H1 (cell line): ENCODE results near the gene FOSL2.

Source experiments
- ASH2L ChIP-seq: fragments of 200-600, 300-600 bp; sonication (generic); IDR thresholded peaks from one replicate; pipeline ENCODE4 v1.7.1; 2017; ENCODE audit warnings: low read length
- BCL11A ChIP-seq, 2 experiments: IDR thresholded peaks; one replicate each; pipeline ENCODE4 v1.6.1; 2011; ENCODE audit warnings: low read depth in 2 of 2, low read length in 2 of 2, mild to moderate bottlenecking in 2 of 2
- CHD2 ChIP-seq: IDR thresholded peaks from 2 replicates; pipeline ENCODE4 v1.6.1; 2012; ENCODE audit warnings: low read length, improper control_type of control experiment
- CREB1 ChIP-seq: IDR thresholded peaks from 2 replicates; pipeline ENCODE4 v1.6.1; 2012; ENCODE audit warnings: inconsistent platforms
- CTCF ChIP-seq, 3 experiments: IDR thresholded peaks; 1 replicate in 2 of 3; 2 replicates in 1 of 3; pipeline versions ENCODE4 v1.5.1 to v1.6.1; 2011; ENCODE audit warnings: low read length in 3 of 3, mild to moderate bottlenecking in 3 of 3, inconsistent platforms in 2 of 3, low read depth in 1 of 3, moderate library complexity in 1 of 3; ENCODE audit not compliant: insufficient read depth in 1 of 3; ENCODE audit errors: control extremely low read depth in 1 of 3
- E2F6 ChIP-seq: IDR thresholded peaks from 2 replicates; pipeline ENCODE4 v1.6.1; 2012; ENCODE audit warnings: inconsistent platforms
- EP300 ChIP-seq, 2 experiments: IDR thresholded peaks; 1 replicate in 1 of 2; 2 replicates in 1 of 2; pipeline ENCODE4 v1.6.1; 2011 to 2012; ENCODE audit warnings: low read depth in 2 of 2, low read length in 2 of 2, mild to moderate bottlenecking in 2 of 2, borderline replicate concordance in 1 of 2, inconsistent platforms in 1 of 2, moderate library complexity in 1 of 2
- KDM1A ChIP-seq: fragments of 200-600, 300-600 bp; sonication (generic); IDR thresholded peaks from 2 replicates; pipeline ENCODE4 v1.7.1; 2016; ENCODE audit warnings: mild to moderate bottlenecking, low read length, borderline replicate concordance
- RAD21 ChIP-seq, 2 experiments: IDR thresholded peaks in 1 of 2; conservative IDR thresholded peaks in 1 of 2; 2 replicates each; pipeline ENCODE4 v1.6.1; 2011; ENCODE audit warnings: low read depth in 2 of 2, low read length in 2 of 2, improper control_type of control experiment in 1 of 2, inconsistent platforms in 1 of 2, mild to moderate bottlenecking in 1 of 2, moderate library complexity in 1 of 2
- SIN3A ChIP-seq, 2 experiments: IDR thresholded peaks in 1 of 2; conservative IDR thresholded peaks in 1 of 2; 2 replicates each; pipeline ENCODE4 v1.6.1; 2011 to 2012; ENCODE audit warnings: low read length in 2 of 2, improper control_type of control experiment in 1 of 2, low read depth in 1 of 2, mild to moderate bottlenecking in 1 of 2

- TF ChIP-seq KDM1A (no peak), CTCF (IDR thresholded peaks at IDR 0.05; ENCODE audit: control extremely low read depth in 1 of 3, insufficient read depth in 1 of 3, low read depth in 1 of 3, low read length in 3 of 3) (no peak), CREB1 (no peak), SIN3A (conservative IDR thresholded peaks at IDR 0.05 in 1 of 2, IDR thresholded peaks at IDR 0.05 in 1 of 2; ENCODE audit: low read depth in 1 of 2, low read length in 2 of 2) (no peak), ASH2L (no peak), EP300 (IDR thresholded peaks at IDR 0.05; ENCODE audit: borderline replicate concordance in 1 of 2, low read depth in 2 of 2, low read length in 2 of 2) (no peak), RAD21 (IDR thresholded peaks at IDR 0.05 in 1 of 2, conservative IDR thresholded peaks at IDR 0.05 in 1 of 2; ENCODE audit: low read depth in 2 of 2, low read length in 2 of 2) (no peak), CHD2 (no peak), BCL11A (IDR thresholded peaks at IDR 0.05; ENCODE audit: low read depth in 2 of 2, low read length in 2 of 2) (no peak), E2F6 (no peak)
Measured at GRCh38 chr2:28422908-28423741, 30.5 kb downstream of the FOSL2 start.
